D721Med (cell line): ENCODE measurements around the gene NPTX1.

Experiments used
- DNase-seq: peaks from one replicate; pipeline ENCODE4 v3.0.0; 2011; ENCODE audit warnings: low spot score; ENCODE audit not compliant: insufficient read length
- FAIRE-seq: peaks from 2 replicates; lab custom pipeline; 2011; peaks lifted over from hg19 to GRCh38; lab: Jason Lieb, UNC
- TF ChIP-seq, protein P1 (sequence below): IDR thresholded peaks from 2 replicates; pipeline ENCODE4 v1.5.1; 2012; ENCODE audit warnings: mild to moderate bottlenecking, control low read depth; ENCODE audit not compliant: insufficient read depth; ENCODE audit errors: missing control alignments

NPTX1 gene

GRCh38 chr17:80502578-80502877, 26.1 kb upstream of the NPTX1 start:
- no peak for DNase-seq
- TF ChIP-seq, protein P1, sequence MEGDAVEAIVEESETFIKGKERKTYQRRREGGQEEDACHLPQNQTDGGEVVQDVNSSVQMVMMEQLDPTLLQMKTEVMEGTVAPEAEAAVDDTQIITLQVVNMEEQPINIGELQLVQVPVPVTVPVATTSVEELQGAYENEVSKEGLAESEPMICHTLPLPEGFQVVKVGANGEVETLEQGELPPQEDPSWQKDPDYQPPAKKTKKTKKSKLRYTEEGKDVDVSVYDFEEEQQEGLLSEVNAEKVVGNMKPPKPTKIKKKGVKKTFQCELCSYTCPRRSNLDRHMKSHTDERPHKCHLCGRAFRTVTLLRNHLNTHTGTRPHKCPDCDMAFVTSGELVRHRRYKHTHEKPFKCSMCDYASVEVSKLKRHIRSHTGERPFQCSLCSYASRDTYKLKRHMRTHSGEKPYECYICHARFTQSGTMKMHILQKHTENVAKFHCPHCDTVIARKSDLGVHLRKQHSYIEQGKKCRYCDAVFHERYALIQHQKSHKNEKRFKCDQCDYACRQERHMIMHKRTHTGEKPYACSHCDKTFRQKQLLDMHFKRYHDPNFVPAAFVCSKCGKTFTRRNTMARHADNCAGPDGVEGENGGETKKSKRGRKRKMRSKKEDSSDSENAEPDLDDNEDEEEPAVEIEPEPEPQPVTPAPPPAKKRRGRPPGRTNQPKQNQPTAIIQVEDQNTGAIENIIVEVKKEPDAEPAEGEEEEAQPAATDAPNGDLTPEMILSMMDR: no peak
- FAIRE-seq: no peak

DNA sequence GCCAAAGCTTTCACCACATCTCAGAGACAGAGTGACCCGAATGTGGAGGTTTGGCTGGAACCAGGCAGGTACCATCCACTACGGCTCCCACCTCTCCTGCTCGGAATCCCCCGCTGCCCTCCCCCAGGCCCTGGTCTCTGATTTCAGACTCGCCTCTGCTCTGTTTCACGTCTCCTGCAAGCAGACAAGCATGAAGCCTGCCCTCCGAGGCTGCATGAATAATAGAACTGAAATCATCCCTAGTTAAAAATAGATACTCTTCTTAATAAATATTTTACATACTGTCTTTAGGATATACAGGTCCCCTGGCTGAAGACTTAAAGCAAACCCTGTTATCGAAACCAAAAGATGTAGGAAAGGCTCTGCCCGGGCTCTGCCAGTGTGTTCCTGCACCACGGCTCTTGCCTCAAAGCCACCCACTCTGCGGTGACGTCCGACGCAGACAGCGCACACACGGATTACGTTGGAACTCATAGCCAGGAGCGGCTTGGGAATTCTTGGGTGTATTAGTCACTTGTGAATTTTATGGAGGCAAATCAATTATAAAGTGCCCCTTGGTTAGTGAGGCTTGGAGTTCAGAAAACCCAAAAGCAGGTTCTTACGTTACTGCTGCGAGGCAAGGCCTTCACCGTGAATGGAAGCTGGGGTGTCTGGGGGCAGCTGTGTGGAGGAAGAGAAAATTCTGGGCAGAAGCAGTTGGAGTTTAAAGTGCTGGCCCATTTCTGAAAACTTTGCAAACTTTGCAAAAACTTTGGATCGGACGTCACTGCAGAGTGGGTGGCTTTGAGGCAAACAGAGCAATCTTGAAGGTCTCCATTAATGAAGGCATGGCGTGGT, 25.6 kb upstream of the NPTX1 start:
- FAIRE-seq: no peak
- TF ChIP-seq, protein P1: no peak
- no peak for DNase-seq

DNA sequence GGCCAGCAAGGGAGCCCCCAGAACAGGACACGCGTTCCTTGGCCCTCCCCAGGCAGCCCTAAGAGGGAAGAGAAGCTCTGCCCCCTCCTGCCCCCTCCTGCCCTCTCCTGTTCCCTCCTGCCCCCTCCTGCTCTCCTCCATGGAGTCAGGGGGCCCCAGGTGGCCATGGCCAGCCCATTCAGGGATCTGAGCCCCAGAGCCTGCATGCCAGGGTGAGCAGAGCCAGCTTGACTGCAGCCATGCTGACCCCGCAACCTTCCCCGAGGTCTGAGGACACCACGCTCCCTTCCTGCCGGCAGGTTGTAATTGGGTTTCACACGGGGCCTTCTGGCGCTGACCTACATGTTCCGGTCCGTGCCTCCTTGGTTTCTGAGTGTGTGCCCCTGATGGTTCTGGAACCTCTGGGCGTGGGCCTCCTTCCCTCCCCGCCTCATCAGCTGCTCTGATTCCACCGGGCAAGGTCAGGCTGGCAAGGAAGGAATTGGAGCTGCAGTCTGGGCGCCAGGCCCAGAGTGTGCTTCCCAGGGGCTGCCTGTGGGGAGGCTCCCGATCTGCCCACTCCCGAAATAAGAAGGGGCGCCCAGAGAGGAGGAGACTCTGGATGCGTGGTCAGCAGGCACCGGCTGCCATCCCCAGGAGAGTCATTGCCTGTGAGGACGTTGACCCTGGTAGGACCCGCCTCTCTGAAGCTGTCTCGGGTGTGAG, 23.7 kb upstream of the NPTX1 start:
- TF ChIP-seq, protein P1: no peak
- no peak for DNase-seq
- FAIRE-seq: no peak

DNA sequence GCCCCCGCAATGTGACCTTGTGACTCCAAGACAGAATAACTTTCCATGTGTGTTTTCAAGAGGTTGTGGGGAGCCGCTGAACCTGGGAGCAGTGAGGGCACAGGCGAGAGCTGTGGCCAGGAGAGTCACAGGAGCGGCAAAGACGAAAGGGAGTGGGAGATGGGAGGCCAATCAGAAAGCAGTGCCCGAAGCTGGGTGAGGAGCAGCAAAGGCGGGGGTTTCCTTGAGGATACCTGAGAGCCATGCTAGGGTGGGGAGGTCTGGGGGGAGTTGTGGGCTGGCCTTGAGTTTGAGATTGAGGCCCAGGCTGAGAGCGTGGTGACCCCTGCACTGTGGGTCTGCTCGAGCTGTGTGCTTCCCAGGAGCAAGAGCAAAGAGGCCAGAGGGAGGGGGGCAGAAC, 23.2 kb upstream of the NPTX1 start:
- TF ChIP-seq, protein P1: no peak
- FAIRE-seq: no peak
- no peak for DNase-seq

- DNase-seq: no peak
- TF ChIP-seq, protein P1: no peak
- FAIRE-seq: no peak
These were observed 22.6 kb upstream of the NPTX1 start for GRCh38 chr17:80498920-80499410.

DNA sequence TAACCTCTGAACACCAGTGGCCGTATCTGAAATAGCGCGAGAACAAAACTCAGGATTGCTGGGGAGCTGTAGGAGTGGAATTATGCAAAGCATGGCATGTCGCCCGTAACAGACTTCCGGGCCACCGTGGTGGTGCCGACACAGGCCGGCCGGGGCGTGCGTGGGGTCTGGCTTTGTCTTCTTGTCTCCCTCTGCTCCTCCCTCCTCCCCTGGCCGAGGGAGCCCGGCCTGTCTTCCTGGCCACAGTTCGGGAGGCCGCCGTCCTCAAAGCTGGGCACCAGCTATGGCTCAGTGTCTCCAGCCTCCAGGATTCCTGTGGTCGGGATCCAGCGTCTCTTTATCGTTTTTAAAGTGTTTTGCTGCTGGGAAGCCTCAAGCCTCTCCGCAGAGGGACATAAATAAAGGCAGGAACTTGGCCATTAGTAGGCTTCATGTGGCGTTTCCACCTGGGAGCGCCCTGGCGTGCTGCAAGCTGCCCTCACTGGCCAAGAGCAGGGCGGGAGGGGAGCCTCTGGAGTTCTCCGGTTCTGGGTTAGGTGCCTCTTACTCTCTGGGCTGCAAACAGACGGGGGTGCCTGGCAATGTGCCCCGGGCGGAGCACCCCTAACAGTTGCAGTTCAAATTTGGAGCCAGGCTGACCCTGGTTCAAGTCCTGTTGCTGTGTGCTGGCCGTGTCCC, 22.0 kb upstream of the NPTX1 start:
- FAIRE-seq (no peak), DNase-seq (no peak)
- TF ChIP-seq, protein P1: no peak
